ENCODE measurements around the gene TMEM123.

DNA sequence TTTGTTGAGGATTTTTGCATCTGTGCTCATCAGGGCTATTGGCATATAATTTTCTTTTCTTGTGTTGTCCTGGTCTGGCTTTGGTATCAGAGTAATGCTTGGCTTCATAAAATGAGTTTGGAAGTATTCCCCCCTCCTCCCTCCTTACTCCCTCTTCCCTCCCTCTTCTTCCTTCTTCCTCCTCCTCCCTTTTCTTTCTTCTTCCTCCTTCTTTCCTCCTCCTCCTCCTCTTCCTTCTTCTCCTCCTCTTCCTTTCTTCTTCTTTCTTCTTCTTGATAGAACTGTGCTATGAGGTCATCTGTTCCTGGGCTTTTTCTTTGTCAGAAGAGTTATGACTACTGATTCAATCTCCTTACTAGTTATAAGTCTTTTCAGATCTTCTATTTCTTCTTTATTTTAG is 95.4 kb downstream of the TMEM123 start:
- TF ChIP-seq, protein P1, sequence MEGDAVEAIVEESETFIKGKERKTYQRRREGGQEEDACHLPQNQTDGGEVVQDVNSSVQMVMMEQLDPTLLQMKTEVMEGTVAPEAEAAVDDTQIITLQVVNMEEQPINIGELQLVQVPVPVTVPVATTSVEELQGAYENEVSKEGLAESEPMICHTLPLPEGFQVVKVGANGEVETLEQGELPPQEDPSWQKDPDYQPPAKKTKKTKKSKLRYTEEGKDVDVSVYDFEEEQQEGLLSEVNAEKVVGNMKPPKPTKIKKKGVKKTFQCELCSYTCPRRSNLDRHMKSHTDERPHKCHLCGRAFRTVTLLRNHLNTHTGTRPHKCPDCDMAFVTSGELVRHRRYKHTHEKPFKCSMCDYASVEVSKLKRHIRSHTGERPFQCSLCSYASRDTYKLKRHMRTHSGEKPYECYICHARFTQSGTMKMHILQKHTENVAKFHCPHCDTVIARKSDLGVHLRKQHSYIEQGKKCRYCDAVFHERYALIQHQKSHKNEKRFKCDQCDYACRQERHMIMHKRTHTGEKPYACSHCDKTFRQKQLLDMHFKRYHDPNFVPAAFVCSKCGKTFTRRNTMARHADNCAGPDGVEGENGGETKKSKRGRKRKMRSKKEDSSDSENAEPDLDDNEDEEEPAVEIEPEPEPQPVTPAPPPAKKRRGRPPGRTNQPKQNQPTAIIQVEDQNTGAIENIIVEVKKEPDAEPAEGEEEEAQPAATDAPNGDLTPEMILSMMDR (IDR thresholded peaks at IDR 0.05 in 2 of 3, conservative IDR thresholded peaks at IDR 0.05 in 1 of 3; ENCODE audit: control insufficient read depth in 2 of 3, extremely low read depth in 1 of 3, insufficient read depth in 1 of 3, low read depth in 3 of 3, low read length in 3 of 3), result no peak
- TF ChIP-seq POLR2A (IDR thresholded peaks at IDR 0.05; ENCODE audit: low read depth, low read length) (no peak), REST (IDR thresholded peaks at IDR 0.05; ENCODE audit: low read depth, low read length) (no peak), SMC3 (IDR thresholded peaks at IDR 0.05; ENCODE audit: borderline replicate concordance, low read length) (no peak), NR2C2 (IDR thresholded peaks at IDR 0.05; ENCODE audit: borderline replicate concordance, control insufficient read depth, insufficient read length, low read depth) (no peak), EED (IDR thresholded peaks at IDR 0.05; ENCODE audit: low read depth) (no peak)

Data from GM12878 (cell line).